HepG2 (cell line): ENCODE measurements around the gene TMEM141. TPM values are rescaled to one million over a fixed set of nuclear protein-coding genes. Genes with fewer than 3 reads are reported as not detected.

Experiments used
- AGO2 ChIP-seq: fragments of 200-400 bp; formaldehyde crosslinking; optimal IDR thresholded peaks from 2 replicates; pipeline ENCODE3; 2017; ENCODE audit warnings: mild to moderate bottlenecking, low read depth, low read length, moderate library complexity
- DR1 ChIP-seq: sonication (generic); formaldehyde crosslinking; IDR thresholded peaks from 2 replicates; pipeline ENCODE4 v1.8.0; 2021; ENCODE audit warnings: mild to moderate bottlenecking, missing genetic modification reagents, inconsistent platforms
- ELF3 ChIP-seq: IDR thresholded peaks from 2 replicates; pipeline ENCODE4 v1.6.1; 2016; ENCODE audit warnings: missing genetic modification reagents, missing compliant biosample characterization
- ESRRA ChIP-seq: sonication (generic); formaldehyde crosslinking; IDR thresholded peaks from 2 replicates; pipeline ENCODE4 v1.5.1; 2020; ENCODE audit warnings: mild to moderate bottlenecking, low read depth, missing genetic modification reagents
- FOXM1 ChIP-seq: sonication (generic); formaldehyde crosslinking; IDR thresholded peaks from 2 replicates; pipeline ENCODE4 v1.5.0; 2020; ENCODE audit warnings: missing genetic modification reagents
- GABPA ChIP-seq, 2 experiments: IDR thresholded peaks; 2 replicates each; pipeline ENCODE4 v1.6.1; 2011 to 2016; ENCODE audit warnings: low read depth in 2 of 2, low read length in 1 of 2, missing biosample characterization in 1 of 2, missing genetic modification characterization in 1 of 2
- HNF4A ChIP-seq: sonication (generic); formaldehyde crosslinking; IDR thresholded peaks from 2 replicates; pipeline ENCODE4 v1.4.0; 2020; ENCODE audit warnings: missing genetic modification reagents
- HNF4G ChIP-seq, 2 experiments: sonication (generic) in 1 of 2; formaldehyde crosslinking in 1 of 2; IDR thresholded peaks; 2 replicates each; pipeline versions ENCODE4 v1.4.0 to v1.6.1; 2011 to 2020; ENCODE audit warnings: borderline replicate concordance in 2 of 2, low read depth in 2 of 2, mild to moderate bottlenecking in 2 of 2, low read length in 1 of 2, missing genetic modification reagents in 1 of 2, moderate library complexity in 1 of 2
- IRX3 ChIP-seq: sonication (generic); formaldehyde crosslinking; IDR thresholded peaks from 2 replicates; pipeline ENCODE4 v1.8.1; 2023; ENCODE audit warnings: mild to moderate bottlenecking, low read depth, missing genetic modification reagents, borderline replicate concordance
- KAT8 ChIP-seq: IDR thresholded peaks from 2 replicates; pipeline ENCODE4 v1.6.1; 2016; ENCODE audit warnings: missing genetic modification reagents, missing compliant biosample characterization
- LCORL ChIP-seq, 2 experiments: fragments of 450-650 bp in 1 of 2; sonication (generic) in 1 of 2; formaldehyde crosslinking in 1 of 2; IDR thresholded peaks; 2 replicates each; pipeline versions ENCODE4 v1.5.0 to v1.6.1; 2017 to 2020; ENCODE audit warnings: antibody characterized with exemption in 1 of 2, missing genetic modification reagents in 1 of 2
- MED1 ChIP-seq: sonication (generic); formaldehyde crosslinking; IDR thresholded peaks from 2 replicates; pipeline ENCODE4 v1.4.0; 2020; ENCODE audit warnings: missing genetic modification reagents
- NR2F2 ChIP-seq: IDR thresholded peaks from 2 replicates; pipeline ENCODE4 v1.6.1; 2012; ENCODE audit warnings: low read depth, inconsistent platforms, borderline replicate concordance
- NR2F6 ChIP-seq, 2 experiments: IDR thresholded peaks; 2 replicates each; pipeline ENCODE4 v1.6.1; 2016; ENCODE audit warnings: antibody characterized with exemption in 1 of 2, mild to moderate bottlenecking in 1 of 2
- PHB2 ChIP-seq: fragments of 450-650 bp; IDR thresholded peaks from 2 replicates; pipeline ENCODE4 v1.6.1; 2018; ENCODE audit not compliant: partially characterized antibody
- RBM22 ChIP-seq: fragments of 200-400 bp; formaldehyde crosslinking; optimal IDR thresholded peaks from 2 replicates; pipeline ENCODE3; 2017; ENCODE audit warnings: mild to moderate bottlenecking, low read length, moderate library complexity
- SALL1 ChIP-seq: sonication (generic); formaldehyde crosslinking; IDR thresholded peaks from 2 replicates; pipeline ENCODE4 v1.8.0; 2022; ENCODE audit warnings: mild to moderate bottlenecking, missing genetic modification reagents
- SAP130 ChIP-seq: IDR thresholded peaks from 2 replicates; pipeline ENCODE4 v1.6.1; 2016; ENCODE audit warnings: low read depth
- SYNCRIP ChIP-seq: fragments of 200-400 bp; formaldehyde crosslinking; IDR thresholded peaks from 2 replicates; pipeline ENCODE4 v1.6.1; 2018; ENCODE audit warnings: mild to moderate bottlenecking, low read depth, low read length; ENCODE audit not compliant: insufficient read depth
- TFDP2 ChIP-seq: sonication (generic); formaldehyde crosslinking; IDR thresholded peaks from 2 replicates; pipeline ENCODE4 v1.4.0; 2020; ENCODE audit warnings: missing genetic modification reagents
- ZBTB33 ChIP-seq: sonication (generic); formaldehyde crosslinking; IDR thresholded peaks from 2 replicates; pipeline ENCODE4 v1.4.0; 2020; ENCODE audit warnings: missing genetic modification reagents
- ZBTB38 ChIP-seq: sonication (generic); formaldehyde crosslinking; IDR thresholded peaks from 2 replicates; pipeline ENCODE4 v1.5.1; 2020; ENCODE audit warnings: mild to moderate bottlenecking, missing genetic modification reagents
- ZBTB42 ChIP-seq: sonication (generic); formaldehyde crosslinking; IDR thresholded peaks from 2 replicates; pipeline ENCODE4 v1.5.0; 2020; ENCODE audit warnings: mild to moderate bottlenecking, missing genetic modification reagents
- ZNF260 ChIP-seq: sonication (generic); formaldehyde crosslinking; IDR thresholded peaks from 2 replicates; pipeline ENCODE4 v1.4.0; 2020; ENCODE audit warnings: missing genetic modification reagents, low read depth, mild to moderate bottlenecking, borderline replicate concordance
- ZNF484 ChIP-seq: sonication (generic); formaldehyde crosslinking; IDR thresholded peaks from 2 replicates; pipeline ENCODE4 v1.5.1; 2020; ENCODE audit warnings: mild to moderate bottlenecking, low read depth, missing genetic modification reagents, borderline replicate concordance
- ZNF616 ChIP-seq: sonication (generic); formaldehyde crosslinking; IDR thresholded peaks from 2 replicates; pipeline ENCODE4 v1.5.0; 2020; ENCODE audit warnings: low read depth, mild to moderate bottlenecking, missing genetic modification reagents
- ZNF749 ChIP-seq: sonication (generic); formaldehyde crosslinking; IDR thresholded peaks from 2 replicates; pipeline ENCODE4 v1.8.0; 2022; ENCODE audit warnings: mild to moderate bottlenecking, missing genetic modification reagents, moderate library complexity, borderline replicate concordance
- ZNF816 ChIP-seq: sonication (generic); formaldehyde crosslinking; IDR thresholded peaks from 2 replicates; pipeline ENCODE4 v1.8.0; 2022; ENCODE audit warnings: missing genetic modification reagents, mild to moderate bottlenecking, borderline replicate concordance
- ZSCAN29 ChIP-seq: sonication (generic); formaldehyde crosslinking; conservative IDR thresholded peaks from 2 replicates; pipeline ENCODE4 v1.4.0; 2020; ENCODE audit warnings: mild to moderate bottlenecking, missing genetic modification reagents
- polyA plus RNA-seq, 8 experiments: library from polyadenylated mRNA; depleted of rRNA in 3 of 8; stranded (reverse) in 7 of 8; unstranded in 1 of 8; fragments of >200 nt; fragmentation: Illumina TruSeq in 4 of 8; extraction: Trizol in 4 of 8; gene quantifications; 2 replicates each; pipeline versions ENCODE4 v1.2.1 to v1.2.3, GENCODE V29; 2011 to 2016; ENCODE audit warnings: low read depth in 4 of 8, missing spikeins in 1 of 8, mixed read lengths in 1 of 8; ENCODE audit not compliant: insufficient read depth in 1 of 8
- total RNA-seq, 5 experiments: library from RNA; depleted of rRNA; stranded (reverse); fragments of >200 nt; fragmentation: Illumina TruSeq; extraction: Trizol; gene quantifications; 2 replicates each; pipeline ENCODE4 v1.2.3, GENCODE V29; 2016; ENCODE audit warnings: low read depth in 1 of 5

Gene TMEM141
- total and polyA plus RNA-seq, 2 of the 13 experiments (the other 11 are each of a cell fraction or from before 2014, with no cell fraction given): 81.0 to 202 TPM

- TF ChIP-seq SYNCRIP: no peak
- no peak for TF ChIP-seq ZNF616
- TF ChIP-seq KAT8 (CRISPR knock-in tag): no peak
- TF ChIP-seq SALL1 (CRISPR knock-in tag): peak; percentile 25; the same call in 1 of the 2 replicates
- no peak for TF ChIP-seq ZNF260 (CRISPR knock-in tag)
- TF ChIP-seq ZSCAN29 (CRISPR knock-in tag): no peak
- no peak for TF ChIP-seq GABPA (IDR thresholded peaks at IDR 0.05; ENCODE audit: low read depth, low read length)
- no peak for TF ChIP-seq GABPA (CRISPR knock-in tag; IDR thresholded peaks at IDR 0.05; ENCODE audit: low read depth)
- TF ChIP-seq IRX3 (CRISPR knock-in tag): no peak
- TF ChIP-seq ZNF816 (CRISPR knock-in tag): 0 out of 2 replicates have a peak, but pooled peaks have one; percentile 29
- no peak for TF ChIP-seq ZNF749
- no peak for TF ChIP-seq ELF3
- no peak for TF ChIP-seq NR2F6 (IDR thresholded peaks at IDR 0.05)
- TF ChIP-seq NR2F6 (CRISPR knock-in tag; IDR thresholded peaks at IDR 0.05): peak; percentile 57; the same call in 1 of the 2 replicates
- TF ChIP-seq MED1 (CRISPR knock-in tag): peak; percentile 37; the same call in 1 of the 2 replicates
- TF ChIP-seq NR2F2: no peak
- TF ChIP-seq DR1 (CRISPR knock-in tag): no peak
- TF ChIP-seq ESRRA: peak; percentile 60; the same call in 1 of the 2 replicates
- no peak for TF ChIP-seq PHB2
- no peak for TF ChIP-seq TFDP2 (CRISPR knock-in tag)
- TF ChIP-seq ZBTB42: no peak
- TF ChIP-seq LCORL (IDR thresholded peaks at IDR 0.05): no peak
- peak; percentile 60 for TF ChIP-seq LCORL (CRISPR knock-in tag; IDR thresholded peaks at IDR 0.05)
- TF ChIP-seq AGO2: no peak
- 0 out of 2 replicates have a peak, but pooled peaks have one; percentile 29 for TF ChIP-seq SAP130
- TF ChIP-seq HNF4A: peak; percentile 36
- TF ChIP-seq RBM22: no peak
- no peak for TF ChIP-seq ZNF484 (CRISPR knock-in tag)
- peak; percentile 43; the same call in 1 of the 2 replicates for TF ChIP-seq ZBTB33 (CRISPR knock-in tag)
- no peak for TF ChIP-seq FOXM1 (CRISPR knock-in tag)
- no peak for TF ChIP-seq HNF4G (IDR thresholded peaks at IDR 0.05; ENCODE audit: borderline replicate concordance, low read depth, low read length)
- TF ChIP-seq HNF4G (CRISPR knock-in tag; IDR thresholded peaks at IDR 0.05; ENCODE audit: borderline replicate concordance, low read depth): no peak
- TF ChIP-seq ZBTB38: peak; percentile 86
Measured at GRCh38 chr9:136762221-136762691, 28.9 kb upstream of the TMEM141 start (continued).
